Panc1 (cell line): ENCODE results near the gene FAM72B. TPM values are rescaled to one million over a fixed set of nuclear protein-coding genes. Genes with fewer than 3 reads are reported as not detected.
"Not testable (repeated sequence)": the region's sequence is repeated elsewhere in the genome, so short reads cannot be mapped to it uniquely, and the experiment has no call there.

Source experiments
- ATAC-seq: fragments of 200-7000 bp; cut with Tn5 transposase; 2 replicates; pipeline ENCODE4 v1.9.1; 2020; ENCODE audit warnings: mild to moderate bottlenecking, moderate library complexity
- BruUV-seq: library from RNA; stranded (reverse); fragments of 400-500 nt; replicated peaks from 2 replicates; lab custom pipeline; 2021; lab: Mats Ljungman, UMichigan
- CTCF ChIA-PET: fragments of 300-600 bp; sonication (Branson Sonifier 250); formaldehyde crosslinking; loops from one replicate; lab custom pipeline; 2022; ENCODE audit warnings: antibody characterized with exemption; lab: Charles Lee
- POLR2A ChIA-PET: fragments of 300-600 bp; sonication (Branson Sonifier 250); formaldehyde crosslinking; loops from one replicate; lab custom pipeline; 2022; ENCODE audit warnings: antibody characterized with exemption; lab: Charles Lee
- DNase-seq: peaks from one replicate; pipeline ENCODE4 v3.0.0-alpha.2; 2010; ENCODE audit warnings: low read depth, low spot score
- H3K27ac ChIP-seq: 2 replicates; pipeline ENCODE4 v1.5.1; 2011; ENCODE audit warnings: mild to moderate bottlenecking, low read length, inconsistent platforms
- H3K27me3 ChIP-seq: fragments of 200-500 bp; sonication (Bioruptor generic); 2 replicates; pipeline ENCODE4 v1.6.0; 2014; ENCODE audit warnings: low read length, inconsistent platforms; ENCODE audit not compliant: control insufficient read depth, insufficient read depth
- H3K36me3 ChIP-seq: fragments of 200-500 bp; sonication (Bioruptor generic); 2 replicates; pipeline ENCODE4 v1.5.1; 2014; ENCODE audit warnings: inconsistent platforms, mild to moderate bottlenecking, low read length, moderate library complexity; ENCODE audit not compliant: control insufficient read depth, insufficient read depth
- H3K4me1 ChIP-seq: 2 replicates; pipeline ENCODE4 v1.5.1; 2011; ENCODE audit warnings: inconsistent platforms, mild to moderate bottlenecking, low read length, moderate library complexity; ENCODE audit not compliant: control insufficient read depth, insufficient read depth
- H3K4me3 ChIP-seq, 2 experiments: 2 replicates each; pipeline ENCODE4 v1.5.1; 2011 to 2012; ENCODE audit warnings: low read depth in 2 of 2, low read length in 2 of 2, mild to moderate bottlenecking in 2 of 2, inconsistent platforms in 1 of 2, moderate library complexity in 1 of 2
- H3K9me3 ChIP-seq: fragments of 200-500 bp; sonication (Bioruptor generic); 2 replicates; pipeline ENCODE4 v1.5.1; 2014; ENCODE audit warnings: low read depth, mild to moderate bottlenecking, inconsistent platforms, low read length, moderate library complexity; ENCODE audit not compliant: control insufficient read depth, insufficient read depth
- in situ Hi-C: cut with HindIII; loops from 2 replicates; pipeline ENCODE4 v1.10.0; 2016; ENCODE audit warnings: low sequenced_read_pairs, low pct_unique_long_range_greater_than_20kb
- intact Hi-C: fragments of 100-400 bp; cut with micrococcal nuclease; formaldehyde crosslinking; loops from one replicate; pipeline ENCODE4 v1.10.0; 2022; ENCODE audit not compliant: unreplicated experiment
- total RNA-seq: library from RNA; stranded (reverse); gene quantifications from one replicate; pipeline ENCODE4 v1.2.1, GENCODE V29; 2021; ENCODE audit not compliant: unreplicated experiment

Gene FAM72B
- total RNA-seq, 1 experiment from 2014 or later, result 24.9 TPM

- in situ Hi-C loops, H3K9me3 ChIP-seq, H3K27me3 ChIP-seq, intact Hi-C loops, DNase-seq, H3K27ac ChIP-seq, POLR2A ChIA-PET, CTCF ChIA-PET, H3K4me1 ChIP-seq, ATAC-seq, BruUV-seq, H3K36me3 ChIP-seq, H3K4me3 ChIP-seq: not testable (repeated sequence)
These were observed 13.1 kb upstream of the FAM72B start for GRCh38 chr1:121197095-121197882.

- CTCF ChIA-PET, H3K27ac ChIP-seq, H3K4me3 ChIP-seq, H3K36me3 ChIP-seq, POLR2A ChIA-PET, in situ Hi-C loops, H3K9me3 ChIP-seq, H3K27me3 ChIP-seq, H3K4me1 ChIP-seq, DNase-seq, intact Hi-C loops, ATAC-seq, BruUV-seq: not testable (repeated sequence)
These were observed 8.4 kb upstream of the FAM72B start for GRCh38 chr1:121192512-121192911.

- ATAC-seq, intact Hi-C loops, H3K36me3 ChIP-seq, DNase-seq, H3K27me3 ChIP-seq, in situ Hi-C loops, CTCF ChIA-PET, POLR2A ChIA-PET, H3K9me3 ChIP-seq, H3K27ac ChIP-seq, H3K4me1 ChIP-seq: not testable (repeated sequence)
- H3K4me3 ChIP-seq, result peak overlapping the region; percentile 20 to 30
- BruUV-seq, result TSS peak; percentile 51
These were observed 3.8 kb upstream of the FAM72B start for GRCh38 chr1:121187914-121188313.

GRCh38 chr1:121186191-121186590 lies 2.1 kb upstream of the FAM72B start:
- intact Hi-C loops, H3K27me3 ChIP-seq, in situ Hi-C loops, CTCF ChIA-PET, H3K27ac ChIP-seq, ATAC-seq, H3K36me3 ChIP-seq, H3K9me3 ChIP-seq, DNase-seq, H3K4me1 ChIP-seq, POLR2A ChIA-PET, BruUV-seq: not testable (repeated sequence)
- H3K4me3 ChIP-seq, result peak overlapping the region; percentile 15 to 18; a peak in 2 of 4 replicates

GRCh38 chr1:121185140-121185708 lies 1.1 kb upstream of the FAM72B start:
- H3K9me3 ChIP-seq, H3K4me1 ChIP-seq, CTCF ChIA-PET, POLR2A ChIA-PET, H3K36me3 ChIP-seq, BruUV-seq, DNase-seq, H3K27me3 ChIP-seq, in situ Hi-C loops, H3K27ac ChIP-seq, intact Hi-C loops: not testable (repeated sequence)
- H3K4me3 ChIP-seq, result peak overlapping the region; percentile 33 to 40
- ATAC-seq, result peak; percentile 59

GRCh38 chr1:121183867-121184266 lies 273 bp downstream of the FAM72B start:
- H3K9me3 ChIP-seq, H3K36me3 ChIP-seq, in situ Hi-C loops, H3K27me3 ChIP-seq, BruUV-seq, CTCF ChIA-PET, DNase-seq, POLR2A ChIA-PET, intact Hi-C loops, H3K4me1 ChIP-seq, H3K27ac ChIP-seq: not testable (repeated sequence)
- H3K4me3 ChIP-seq, result peak overlapping the region; percentile 45 to 58
- peak; percentile 28 for ATAC-seq

- H3K36me3 ChIP-seq, H3K27me3 ChIP-seq, DNase-seq, H3K4me3 ChIP-seq, H3K4me1 ChIP-seq, CTCF ChIA-PET, BruUV-seq, POLR2A ChIA-PET, intact Hi-C loops, H3K9me3 ChIP-seq, H3K27ac ChIP-seq, in situ Hi-C loops, ATAC-seq: not testable (repeated sequence)
These were observed 5.9 kb downstream of the FAM72B start for GRCh38 chr1:121178197-121178596.
